ENCODE results near the gene KBTBD12. TPM values are rescaled to one million over a fixed set of nuclear protein-coding genes. Genes with fewer than 3 reads are reported as not detected.
A peak's percentile ranks its signal among the peaks of the same experiment; 100 is the strongest.

Gene KBTBD12
- total RNA-seq, 1 experiment from 2014 or later = not detected

DNA sequence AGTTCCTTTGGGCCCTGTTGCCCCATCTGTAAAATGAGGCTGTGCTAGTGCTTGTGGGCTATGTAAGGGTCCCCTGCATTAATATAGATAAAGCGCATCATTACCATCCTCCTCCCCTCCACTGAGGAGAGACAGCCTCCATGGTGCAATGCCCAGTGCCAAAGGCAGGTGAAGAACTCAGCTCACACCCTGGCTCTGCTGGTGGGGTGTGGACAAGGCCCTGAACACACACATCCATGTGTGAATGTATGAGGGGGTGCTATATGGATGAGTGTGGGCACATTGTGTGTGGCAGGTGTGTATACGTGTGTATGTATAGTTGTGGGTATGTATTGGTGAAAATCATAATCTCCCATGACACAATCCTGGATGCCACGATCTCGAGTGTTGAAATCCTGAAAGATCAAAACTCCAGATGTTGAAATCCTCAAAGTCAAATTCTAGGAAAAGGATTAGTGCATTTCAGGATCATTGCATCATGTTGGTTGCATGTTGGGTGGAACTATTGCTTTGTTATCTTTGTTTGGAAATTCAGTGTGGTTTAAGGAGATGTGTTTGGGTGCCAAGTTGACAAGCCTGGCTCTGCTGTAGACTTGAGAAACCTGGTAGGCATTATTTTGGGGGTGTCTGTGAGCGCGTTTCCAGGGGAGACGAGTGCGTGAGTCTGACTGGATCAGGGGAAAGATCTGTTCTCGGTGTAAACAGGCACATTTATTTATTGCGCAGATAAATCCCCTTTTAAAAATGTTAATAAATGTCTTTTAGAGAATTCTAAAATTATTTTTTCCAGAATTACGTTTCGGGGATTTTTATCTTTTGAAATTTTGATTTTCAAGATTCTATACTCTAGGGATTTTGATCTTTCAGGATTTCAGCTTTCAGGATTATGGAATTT is 95.2 kb downstream of the KBTBD12 start:
- H3K27me3 ChIP-seq = no peaks in the 10 kb centered on the region

DNA sequence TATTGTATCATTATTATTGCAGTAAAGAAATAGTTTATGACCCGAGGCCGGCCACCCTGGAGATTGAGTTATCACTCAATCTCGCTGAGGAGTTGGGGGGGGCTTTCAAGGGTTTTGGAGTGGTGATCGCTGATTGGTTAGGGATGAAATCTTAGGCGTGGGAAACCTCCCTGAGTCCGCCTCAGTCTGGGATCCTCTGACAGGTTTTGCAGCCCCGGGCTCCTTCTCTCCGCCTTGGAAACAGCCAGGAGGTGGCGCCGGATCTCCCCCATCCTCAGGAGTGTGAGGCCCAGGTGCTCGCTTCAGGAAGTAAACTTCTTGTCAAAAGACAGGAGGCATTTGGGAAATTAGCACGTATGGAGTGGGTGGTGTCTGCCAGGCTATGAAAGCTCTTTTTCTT is 96.1 kb downstream of the KBTBD12 start:
- peak; percentile 35 for DNase-seq
- Histone ChIP-seq H3K9me3 (no peaks in the 10 kb centered on the region; the same call in 1 of the 2 replicates), H3K27me3 (no peaks in the 10 kb centered on the region), H3K4me3 (no peak overlapping the region), H3K36me3 (no peaks in the 10 kb centered on the region)

More for the DNA sequence above, 95.2 kb downstream of the KBTBD12 start:
- DNase-seq = no peak
- H3K4me3 ChIP-seq = no peak overlapping the region
- no peaks in the 10 kb centered on the region for H3K9me3 ChIP-seq
- no peaks in the 10 kb centered on the region for H3K36me3 ChIP-seq

DNA sequence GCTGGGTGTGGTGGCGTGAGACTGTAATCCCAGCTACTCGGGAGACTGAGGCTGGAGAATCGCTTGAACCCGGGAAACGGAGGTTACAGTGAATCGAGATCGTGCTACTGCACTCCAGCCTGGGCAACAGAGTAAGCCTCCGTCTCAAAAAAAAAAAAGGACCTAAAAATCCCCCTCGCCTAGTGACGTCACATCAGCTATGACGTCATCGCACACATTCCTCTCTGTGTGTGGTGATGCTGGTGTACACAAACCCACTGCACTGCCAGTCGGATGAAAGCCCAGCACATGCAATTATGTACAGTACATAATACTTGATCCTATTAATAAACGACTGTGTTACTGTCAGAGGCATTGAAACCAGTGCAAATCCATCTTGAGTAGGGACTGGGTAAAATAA is 97.0 kb downstream of the KBTBD12 start:
- Histone ChIP-seq H3K4me3 (no peak overlapping the region), H3K9me3 (peaks cover 3% of the 10 kb centered on the region), H3K27me3 (no peaks in the 10 kb centered on the region), H3K36me3 (no peaks in the 10 kb centered on the region)
- DNase-seq = no peak

DNA sequence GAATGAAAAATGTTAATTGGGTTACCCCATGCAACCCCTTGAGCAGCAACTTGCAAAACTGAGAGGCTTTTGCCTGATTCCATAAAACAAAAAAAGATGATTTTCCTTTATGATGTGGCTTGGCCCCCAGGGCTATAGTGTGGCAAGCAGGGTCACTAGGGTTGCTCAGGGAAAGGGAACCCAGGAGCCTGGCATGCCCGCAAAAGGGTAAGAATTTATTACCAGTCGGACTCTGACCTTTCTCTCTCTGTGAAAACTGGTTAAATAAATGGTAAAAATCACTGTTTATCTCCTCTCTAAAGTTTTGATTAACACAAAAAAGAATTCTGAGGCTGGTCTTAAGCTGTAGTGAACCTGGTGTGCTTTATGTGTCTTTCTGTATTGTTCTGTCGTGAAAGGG is 99.5 kb downstream of the KBTBD12 start:
- Histone ChIP-seq H3K4me3 (no peak overlapping the region), H3K9me3 (peaks cover 8% of the 10 kb centered on the region), H3K36me3 (no peaks in the 10 kb centered on the region), H3K27me3 (no peaks in the 10 kb centered on the region)
- DNase-seq = no peak

DNA sequence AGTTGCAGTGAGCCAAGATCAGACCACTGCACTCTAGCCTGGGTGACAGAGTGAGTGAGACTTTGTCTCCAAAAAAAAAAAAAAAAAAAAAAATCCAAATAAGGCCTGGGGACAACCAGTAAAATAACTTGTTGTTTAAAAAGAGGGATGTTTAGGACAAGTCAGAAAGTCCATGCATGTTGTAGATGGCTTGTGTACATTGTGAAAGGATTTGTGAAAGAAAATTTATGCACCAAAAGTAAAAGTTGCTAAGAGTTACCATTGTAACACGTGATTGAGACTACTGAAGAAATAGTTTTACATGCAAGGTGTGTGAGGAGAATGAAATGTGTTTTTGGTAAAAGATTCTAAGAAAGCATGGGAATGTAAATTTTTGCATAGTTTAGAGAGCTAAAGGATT is 101.5 kb downstream of the KBTBD12 start:
- Histone ChIP-seq H3K27me3 (no peaks in the 10 kb centered on the region), H3K36me3 (no peaks in the 10 kb centered on the region), H3K9me3 (peaks cover 8% of the 10 kb centered on the region), H3K4me3 (no peak overlapping the region)
- DNase-seq = no peak

DNA sequence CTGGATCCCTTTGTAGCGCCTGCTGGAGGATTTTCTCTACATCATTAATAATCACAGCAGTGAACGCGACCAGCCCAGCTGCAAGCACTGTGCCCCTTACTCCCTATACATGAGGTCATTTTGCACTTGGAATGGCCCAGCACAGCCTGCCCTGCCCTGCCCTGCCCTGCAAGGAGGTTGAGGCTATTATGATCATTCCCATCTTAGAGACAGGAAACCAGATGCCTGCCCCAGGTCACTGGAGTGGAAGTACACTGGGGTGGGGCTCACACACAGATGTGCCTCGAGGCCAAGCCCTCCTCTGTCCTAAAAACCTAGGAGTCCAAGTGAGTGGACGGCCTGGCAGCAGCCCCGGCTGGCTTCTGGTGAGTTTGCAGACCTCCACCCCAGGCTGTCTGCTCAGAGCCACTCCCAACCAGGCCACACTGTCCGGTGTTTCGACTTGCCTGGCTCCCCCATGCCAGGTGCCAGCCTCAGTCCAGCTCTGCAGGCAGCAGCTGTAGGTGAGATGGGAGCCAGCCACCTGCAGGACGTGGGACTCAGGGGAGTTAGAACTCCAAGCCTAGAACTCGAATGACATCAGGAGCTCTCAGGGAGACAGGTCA is 106.8 kb downstream of the KBTBD12 start:
- Histone ChIP-seq H3K27me3 (no peaks in the 10 kb centered on the region; the same call in 1 of the 2 replicates), H3K4me3 (no peak overlapping the region), H3K36me3 (no peaks in the 10 kb centered on the region), H3K9me3 (0 out of 2 replicates have a peak, but pooled peaks cover 5% of the 10 kb centered on the region)
- DNase-seq = no peak

DNA sequence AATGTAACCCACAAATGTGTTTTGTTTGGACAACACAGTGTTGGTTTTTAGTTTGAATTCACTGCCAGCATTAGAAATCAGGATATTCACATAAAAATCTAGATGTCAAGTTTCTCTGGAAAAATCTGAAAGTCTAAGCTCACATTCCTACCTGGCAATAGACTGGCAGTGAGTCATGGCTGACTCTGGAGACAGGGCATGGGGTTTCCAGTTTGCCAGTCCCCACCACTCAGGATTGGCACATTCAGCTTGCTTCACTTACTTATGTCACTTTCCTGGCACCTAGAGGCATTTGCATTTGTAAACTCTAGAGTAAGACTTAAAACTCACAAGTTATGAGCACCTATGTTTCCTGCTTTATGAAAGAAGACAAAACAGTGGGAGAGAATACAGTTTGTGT is 118.1 kb downstream of the KBTBD12 start:
- H3K4me3 ChIP-seq = no peak overlapping the region
- H3K27me3 ChIP-seq = no peaks in the 10 kb centered on the region
- 0 out of 2 replicates have a peak, but pooled peaks cover 2% of the 10 kb centered on the region for H3K9me3 ChIP-seq
- DNase-seq = peak; percentile 87
- H3K36me3 ChIP-seq = no peaks in the 10 kb centered on the region

DNA sequence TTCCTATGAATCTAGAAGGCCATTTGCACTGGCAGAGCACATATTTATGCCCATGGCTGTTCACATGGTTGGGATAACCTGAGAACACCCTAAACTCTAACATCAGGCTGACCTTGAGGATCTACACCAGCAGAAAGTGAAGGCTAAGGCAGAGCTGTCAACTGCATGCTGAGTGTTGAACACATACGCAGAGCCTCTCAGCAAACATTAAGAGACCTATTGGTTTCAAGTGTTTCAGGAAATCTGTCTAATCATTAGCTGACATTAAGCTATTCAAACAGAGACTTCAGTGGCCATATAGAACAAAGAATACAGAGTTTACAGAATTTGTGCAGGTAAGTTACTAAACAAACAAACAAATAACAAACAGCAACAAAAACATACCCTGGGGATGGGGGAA is 121.1 kb downstream of the KBTBD12 start:
- H3K9me3 ChIP-seq = 0 out of 2 replicates have a peak, but pooled peaks cover 2% of the 10 kb centered on the region
- no peak for DNase-seq

More for the DNA sequence above, 121.1 kb downstream of the KBTBD12 start:
- no peaks in the 10 kb centered on the region for H3K36me3 ChIP-seq
- H3K4me3 ChIP-seq = no peak overlapping the region
- no peaks in the 10 kb centered on the region for H3K27me3 ChIP-seq

Other genes with a start within 250 kb of the KBTBD12 start
- gene ABTB1, start 242.3 kb upstream of the KBTBD12 start, total RNA-seq (2014; rRNA removed; shearing (Covaris generic); ENCODE audit: low replicate concordance) = 16.0 and 21.0 TPM in 2 replicates
- 28.8 and 29.0 TPM in 2 replicates for gene MGLL, start 92.7 kb upstream of the KBTBD12 start, total RNA-seq (2014; rRNA removed; shearing (Covaris generic); ENCODE audit: low replicate concordance)
- gene SEC61A1, start 137.2 kb downstream of the KBTBD12 start, total RNA-seq (2014; rRNA removed; shearing (Covaris generic); ENCODE audit: low replicate concordance) = 287 and 366 TPM in 2 replicates
- gene RUVBL1, start 208.6 kb downstream of the KBTBD12 start, total RNA-seq (2014; rRNA removed; shearing (Covaris generic); ENCODE audit: low replicate concordance) = 207 and 236 TPM in 2 replicates
- gene EEFSEC, start 238.2 kb downstream of the KBTBD12 start, total RNA-seq (2014; rRNA removed; shearing (Covaris generic); ENCODE audit: low replicate concordance) = 6.8 and 12.4 TPM in 2 replicates